IgD-negative memory B cell (primary cell): ENCODE results near the gene SRC. TPM values are rescaled to one million over a fixed set of nuclear protein-coding genes. Genes with fewer than 3 reads are reported as not detected.
A peak's percentile ranks its signal among the peaks of the same experiment; 100 is the strongest.
"Not testable (repeated sequence)": the region's sequence is repeated elsewhere in the genome, so short reads cannot be mapped to it uniquely, and the experiment has no call there.

Experiments
- H3K27ac Mint-ChIP-seq, 3 donors: one replicate each; pipeline ENCODE4 v1.8.0; 2020 to 2022; ENCODE audit warnings: mild to moderate bottlenecking in 3 of 3, mixed read lengths in 3 of 3, moderate library complexity in 1 of 3
- H3K27me3 Mint-ChIP-seq: one replicate; pipeline ENCODE4 v1.8.0; 2021; ENCODE audit warnings: mixed read lengths
- H3K36me3 Mint-ChIP-seq: one replicate; pipeline ENCODE4 v1.8.0; 2020; ENCODE audit warnings: mild to moderate bottlenecking, mixed read lengths
- H3K4me1 Mint-ChIP-seq, 3 donors: one replicate each; pipeline ENCODE4 v1.8.0; 2020 to 2022; ENCODE audit warnings: mixed read lengths in 3 of 3, mild to moderate bottlenecking in 1 of 3
- H3K4me3 Mint-ChIP-seq, 4 donors: one replicate each; pipeline ENCODE4 v1.8.0; 2020 to 2022; ENCODE audit warnings: mild to moderate bottlenecking in 4 of 4, mixed read lengths in 4 of 4, moderate library complexity in 3 of 4
- H3K9me3 Mint-ChIP-seq, 3 donors: one replicate each; pipeline ENCODE4 v1.8.0; 2020 to 2021; ENCODE audit warnings: mixed read lengths in 3 of 3, mild to moderate bottlenecking in 1 of 3
- polyA plus RNA-seq: library from polyadenylated mRNA; unstranded; fragments of 300-500 nt; fragmentation: Illumina TruSeq; gene quantifications from one replicate; pipeline ENCODE4 v1.2.3, GENCODE V29; 2021

Gene SRC
- polyA plus RNA-seq, 1 donor from 2014 or later, result 2.3 TPM

GRCh38 chr20:37337208-37337991 lies 8.5 kb upstream of the SRC start:
- Mint-ChIP-seq H3K27ac (peak overlapping the region in 2 of 3 donors; percentile 53 to 95), H3K9me3 (no peaks in the 10 kb centered on the region), H3K36me3 (no peaks in the 10 kb centered on the region), H3K27me3 (no peaks in the 10 kb centered on the region), H3K4me1 (peaks cover 23 to 28% (median 27%) of the 10 kb centered on the region in 3 donors), H3K4me3 (peak overlapping the region in 3 of 4 donors; percentile 57 to 85 (median 72))

- not testable (repeated sequence) for H3K9me3 Mint-ChIP-seq, H3K27ac Mint-ChIP-seq, H3K36me3 Mint-ChIP-seq, H3K4me3 Mint-ChIP-seq, H3K27me3 Mint-ChIP-seq
- H3K4me1 Mint-ChIP-seq, result peaks cover 24 to 28% (median 27%) of the 10 kb centered on the region in 3 donors
These were observed 7.6 kb upstream of the SRC start for GRCh38 chr20:37338380-37338779.

GRCh38 chr20:37339208-37339607 lies 6.7 kb upstream of the SRC start:
- Mint-ChIP-seq H3K4me3 (no peak overlapping the region), H3K9me3 (no peaks in the 10 kb centered on the region), H3K4me1 (peaks cover 20 to 24% (median 23%) of the 10 kb centered on the region in 3 donors), H3K27me3 (no peaks in the 10 kb centered on the region), H3K36me3 (no peaks in the 10 kb centered on the region), H3K27ac (no peak overlapping the region)

GRCh38 chr20:37339764-37340109 lies 6.2 kb upstream of the SRC start:
- H3K4me1 Mint-ChIP-seq, result peaks cover 20 to 24% (median 23%) of the 10 kb centered on the region in 3 donors

GRCh38 chr20:37340998-37341397 lies 4.9 kb upstream of the SRC start:
- H3K27me3 Mint-ChIP-seq, result no peaks in the 10 kb centered on the region
- H3K36me3 Mint-ChIP-seq, result no peaks in the 10 kb centered on the region
- peak overlapping the region in 1 of 4 donors; percentile 5 for H3K4me3 Mint-ChIP-seq
- H3K9me3 Mint-ChIP-seq, result no peaks in the 10 kb centered on the region
- H3K4me1 Mint-ChIP-seq, result peaks cover 16 to 24% (median 21%) of the 10 kb centered on the region in 3 donors
- H3K27ac Mint-ChIP-seq, result no peak overlapping the region

More at GRCh38 chr20:37339764-37340109, 6.2 kb upstream of the SRC start:
- not testable (repeated sequence) for H3K36me3 Mint-ChIP-seq, H3K27ac Mint-ChIP-seq, H3K9me3 Mint-ChIP-seq, H3K4me3 Mint-ChIP-seq, H3K27me3 Mint-ChIP-seq

- Mint-ChIP-seq H3K27me3 (no peaks in the 10 kb centered on the region), H3K27ac (no peak overlapping the region), H3K4me3 (peak overlapping the region in 1 of 4 donors; percentile 12), H3K9me3 (no peaks in the 10 kb centered on the region), H3K4me1 (peaks cover 12 to 20% (median 18%) of the 10 kb centered on the region in 3 donors), H3K36me3 (no peaks in the 10 kb centered on the region)
These were observed 4.3 kb upstream of the SRC start for GRCh38 chr20:37341632-37342031.

- H3K27me3 Mint-ChIP-seq, result no peaks in the 10 kb centered on the region
- H3K4me3 Mint-ChIP-seq, result peak overlapping the region in 1 of 4 donors; percentile 32
- H3K4me1 Mint-ChIP-seq, result peaks cover 3 to 14% (median 12%) of the 10 kb centered on the region in 3 donors
- no peak overlapping the region for H3K27ac Mint-ChIP-seq
- no peaks in the 10 kb centered on the region for H3K9me3 Mint-ChIP-seq
- H3K36me3 Mint-ChIP-seq, result no peaks in the 10 kb centered on the region
These were observed 3.4 kb upstream of the SRC start for GRCh38 chr20:37342231-37343177.

- Mint-ChIP-seq H3K36me3 (no peaks in the 10 kb centered on the region), H3K4me1 (peaks cover 7 to 12% (median 11%) of the 10 kb centered on the region in 3 donors), H3K27ac (peak overlapping the region in 2 of 3 donors; percentile 62 to 68), H3K4me3 (peak overlapping the region; percentile 17 to 90 (median 44)), H3K9me3 (no peaks in the 10 kb centered on the region), H3K27me3 (no peaks in the 10 kb centered on the region)
These were observed 2.5 kb upstream of the SRC start for GRCh38 chr20:37343212-37343993.

- Mint-ChIP-seq H3K27me3 (no peaks in the 10 kb centered on the region), H3K9me3 (no peaks in the 10 kb centered on the region), H3K36me3 (no peaks in the 10 kb centered on the region), H3K4me1 (peaks cover 11 to 12% (median 11%) of the 10 kb centered on the region in 3 donors), H3K27ac (peak overlapping the region in 2 of 3 donors; percentile 62 to 68), H3K4me3 (peak overlapping the region in 3 of 4 donors; percentile 21 to 90 (median 21))
These were observed 2.0 kb upstream of the SRC start for GRCh38 chr20:37343994-37344355.

- Mint-ChIP-seq H3K4me3 (peak overlapping the region; percentile 81 to 95 (median 92)), H3K9me3 (no peaks in the 10 kb centered on the region), H3K27me3 (no peaks in the 10 kb centered on the region), H3K36me3 (no peaks in the 10 kb centered on the region), H3K27ac (peak overlapping the region in 2 of 3 donors; percentile 68 to 78), H3K4me1 (peaks cover 12 to 14% (median 13%) of the 10 kb centered on the region in 3 donors)
These were observed 1.2 kb upstream of the SRC start for GRCh38 chr20:37344506-37345338.

GRCh38 chr20:37346236-37346534 lies 245 bp downstream of the SRC start:
- H3K4me3 Mint-ChIP-seq, result no peak overlapping the region
- H3K27me3 Mint-ChIP-seq, result no peaks in the 10 kb centered on the region
- H3K27ac Mint-ChIP-seq, result no peak overlapping the region
- no peaks in the 10 kb centered on the region for H3K9me3 Mint-ChIP-seq
- H3K36me3 Mint-ChIP-seq, result no peaks in the 10 kb centered on the region
- peaks cover 14 to 17% (median 14%) of the 10 kb centered on the region in 3 donors for H3K4me1 Mint-ChIP-seq

GRCh38 chr20:37346535-37347346 lies 801 bp downstream of the SRC start:
- H3K4me3 Mint-ChIP-seq, result peak overlapping the region; percentile 36 to 78 (median 66)
- H3K4me1 Mint-ChIP-seq, result peaks cover 14 to 17% (median 14%) of the 10 kb centered on the region in 3 donors
- H3K27ac Mint-ChIP-seq, result peak overlapping the region in 1 of 3 donors; percentile 84
- H3K9me3 Mint-ChIP-seq, result no peaks in the 10 kb centered on the region
- no peaks in the 10 kb centered on the region for H3K27me3 Mint-ChIP-seq
- no peaks in the 10 kb centered on the region for H3K36me3 Mint-ChIP-seq

GRCh38 chr20:37347347-37347823 lies 1.4 kb downstream of the SRC start:
- Mint-ChIP-seq H3K27me3 (no peaks in the 10 kb centered on the region), H3K36me3 (no peaks in the 10 kb centered on the region), H3K27ac (peak overlapping the region in 1 of 3 donors; percentile 84), H3K4me1 (peaks cover 12 to 17% (median 14%) of the 10 kb centered on the region in 3 donors), H3K4me3 (peak overlapping the region; percentile 36 to 78 (median 54)), H3K9me3 (no peaks in the 10 kb centered on the region)
